OCI-LY7 (cell line): Measurements from ENCODE around the gene MMAB.

Source experiments
- EZH2phosphoT487 ChIP-seq: fragments of 200-600 bp; sonication (generic); IDR thresholded peaks from 2 replicates; pipeline ENCODE4 v1.6.1; 2018; ENCODE audit warnings: low read depth, borderline replicate concordance, mild to moderate bottlenecking, mixed run types, antibody characterized with exemption, low read length, moderate library complexity, mixed read lengths
- TF ChIP-seq, protein P1 (sequence below): fragments of 200-600 bp; sonication (generic); conservative IDR thresholded peaks from 2 replicates; pipeline ENCODE4 v1.5.1; 2014; ENCODE audit warnings: mild to moderate bottlenecking, antibody characterized with exemption, low read length, moderate library complexity, mixed read lengths

DNA sequence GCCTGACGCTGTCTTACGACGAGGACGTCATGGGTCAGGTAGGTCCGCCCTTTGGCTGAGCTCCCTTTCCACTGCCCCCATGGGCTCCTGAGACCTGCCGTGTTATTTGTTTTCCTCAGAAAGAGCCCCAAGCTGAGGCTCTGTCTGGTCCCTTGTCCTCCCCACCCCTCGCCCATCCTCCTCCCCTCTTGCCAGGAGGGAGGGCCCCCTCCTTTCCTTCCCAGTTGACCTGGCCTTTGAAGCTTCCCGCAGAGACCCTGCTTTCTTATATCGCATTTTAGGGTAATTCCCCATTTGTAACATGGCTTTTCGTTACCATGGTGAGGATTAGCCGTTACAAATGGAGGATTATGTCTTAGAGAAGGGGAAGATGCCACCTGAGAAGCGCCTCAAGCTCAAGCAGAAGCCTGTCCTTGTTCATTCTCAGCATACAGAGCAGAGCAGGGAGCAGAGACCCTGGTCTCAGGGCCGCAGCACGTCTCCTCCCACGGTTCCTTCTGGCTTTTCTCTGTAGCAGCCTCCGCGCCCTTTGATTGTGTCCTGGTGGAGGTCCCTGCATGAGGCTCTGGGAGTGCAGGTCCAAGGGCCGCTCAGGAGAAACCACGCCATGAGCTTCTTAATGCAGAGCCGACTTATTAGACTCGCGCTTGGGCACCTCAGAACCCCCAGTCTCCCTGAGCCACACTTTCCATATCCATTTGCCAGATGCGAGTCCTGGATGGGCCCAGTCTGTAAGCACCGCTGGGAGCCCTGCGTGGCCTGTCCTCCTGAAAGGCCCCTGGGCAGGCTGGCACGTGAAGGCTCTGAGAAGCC lies 48.6 kb downstream of the MMAB start:
- TF ChIP-seq, protein P1, sequence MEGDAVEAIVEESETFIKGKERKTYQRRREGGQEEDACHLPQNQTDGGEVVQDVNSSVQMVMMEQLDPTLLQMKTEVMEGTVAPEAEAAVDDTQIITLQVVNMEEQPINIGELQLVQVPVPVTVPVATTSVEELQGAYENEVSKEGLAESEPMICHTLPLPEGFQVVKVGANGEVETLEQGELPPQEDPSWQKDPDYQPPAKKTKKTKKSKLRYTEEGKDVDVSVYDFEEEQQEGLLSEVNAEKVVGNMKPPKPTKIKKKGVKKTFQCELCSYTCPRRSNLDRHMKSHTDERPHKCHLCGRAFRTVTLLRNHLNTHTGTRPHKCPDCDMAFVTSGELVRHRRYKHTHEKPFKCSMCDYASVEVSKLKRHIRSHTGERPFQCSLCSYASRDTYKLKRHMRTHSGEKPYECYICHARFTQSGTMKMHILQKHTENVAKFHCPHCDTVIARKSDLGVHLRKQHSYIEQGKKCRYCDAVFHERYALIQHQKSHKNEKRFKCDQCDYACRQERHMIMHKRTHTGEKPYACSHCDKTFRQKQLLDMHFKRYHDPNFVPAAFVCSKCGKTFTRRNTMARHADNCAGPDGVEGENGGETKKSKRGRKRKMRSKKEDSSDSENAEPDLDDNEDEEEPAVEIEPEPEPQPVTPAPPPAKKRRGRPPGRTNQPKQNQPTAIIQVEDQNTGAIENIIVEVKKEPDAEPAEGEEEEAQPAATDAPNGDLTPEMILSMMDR = no peak
- TF ChIP-seq EZH2phosphoT487 = no peak
